OCI-LY1 (cell line): ENCODE results near the gene PA2G4.
"Not testable (repeated sequence)": the region's sequence is repeated elsewhere in the genome, so short reads cannot be mapped to it uniquely, and the experiment has no call there.

Source experiments
- H2AFZ ChIP-seq: fragments of 200-600 bp; sonication (generic), shearing (Covaris generic); 2 replicates; pipeline ENCODE4 v1.6.0; 2014; ENCODE audit warnings: antibody characterized with exemption, mild to moderate bottlenecking, low read length
- H3F3A ChIP-seq: fragments of 200-600 bp; sonication (generic), shearing (Covaris generic); 2 replicates; pipeline ENCODE4 v1.6.0; 2014; ENCODE audit warnings: mild to moderate bottlenecking, antibody characterized with exemption, low read length, moderate library complexity; ENCODE audit not compliant: insufficient read depth
- H3K27ac ChIP-seq: fragments of 200-600 bp; sonication (generic); 2 replicates; pipeline ENCODE4 v1.5.1; 2014; ENCODE audit warnings: low read length, mixed run types, mild to moderate bottlenecking, low read depth; ENCODE audit not compliant: poor library complexity, severe bottlenecking
- H3K27me3 ChIP-seq: fragments of 200-600 bp; sonication (generic); 2 replicates; pipeline ENCODE4 v1.6.0; 2014; ENCODE audit warnings: antibody characterized with exemption, mild to moderate bottlenecking, low read length, moderate library complexity; ENCODE audit not compliant: insufficient read depth
- H3K36me3 ChIP-seq: fragments of 200-600 bp; sonication (generic); 2 replicates; pipeline ENCODE4 v1.6.1; 2014; ENCODE audit warnings: mild to moderate bottlenecking, antibody characterized with exemption, low read length, moderate library complexity, mixed read lengths; ENCODE audit not compliant: insufficient read depth
- H3K4me1 ChIP-seq: fragments of 200-600 bp; sonication (generic); 2 replicates; pipeline ENCODE4 v1.5.1; 2014; ENCODE audit warnings: mild to moderate bottlenecking, low read length, moderate library complexity; ENCODE audit not compliant: insufficient read depth, severe bottlenecking
- H3K4me2 ChIP-seq: fragments of 200-600 bp; sonication (generic), shearing (Covaris generic); 2 replicates; pipeline ENCODE4 v1.6.1; 2014; ENCODE audit warnings: low read length
- H3K4me3 ChIP-seq: fragments of 200-600 bp; sonication (generic); 2 replicates; pipeline ENCODE4 v1.5.1; 2014; ENCODE audit warnings: low read length, low read depth, mild to moderate bottlenecking, mixed read lengths; ENCODE audit not compliant: poor library complexity, severe bottlenecking
- H3K79me2 ChIP-seq: fragments of 200-600 bp; shearing (Covaris generic); 2 replicates; pipeline ENCODE4 v1.6.1; 2016; ENCODE audit warnings: mixed run types, low read length, mixed read lengths; ENCODE audit not compliant: insufficient read depth
- H3K9ac ChIP-seq: fragments of 200-600 bp; sonication (generic), shearing (Covaris generic); 2 replicates; pipeline ENCODE4 v1.6.1; 2014; ENCODE audit warnings: mild to moderate bottlenecking, low read length, mixed read lengths
- H3K9me2 ChIP-seq: fragments of 200-600 bp; sonication (generic), shearing (Covaris generic); 2 replicates; pipeline ENCODE4 v1.6.1; 2014; ENCODE audit warnings: low read depth, mild to moderate bottlenecking, low read length, mixed read lengths
- H3K9me3 ChIP-seq: fragments of 200-600 bp; shearing (Covaris generic); 2 replicates; pipeline ENCODE4 v1.6.1; 2014; ENCODE audit warnings: low read length, mixed read lengths
- H4K20me1 ChIP-seq: fragments of 200-600 bp; sonication (generic), shearing (Covaris generic); 2 replicates; pipeline ENCODE4 v1.6.0; 2016; ENCODE audit warnings: mild to moderate bottlenecking, low read length; ENCODE audit not compliant: insufficient read depth
- CTCF ChIP-seq: fragments of 200-600 bp; sonication (generic), shearing (Covaris generic); IDR thresholded peaks from 2 replicates; pipeline ENCODE4 v1.5.1; 2017; ENCODE audit warnings: mild to moderate bottlenecking, antibody characterized with exemption, low read length, moderate library complexity, mixed read lengths
- EZH2 ChIP-seq: fragments of 200-600 bp; sonication (generic), shearing (Covaris generic); IDR thresholded peaks from 2 replicates; pipeline ENCODE4 v1.8.0; 2017; ENCODE audit warnings: borderline replicate concordance, mixed run types, mild to moderate bottlenecking, antibody characterized with exemption, low read length, moderate library complexity, mixed read lengths

The PA2G4 gene

GRCh38 chr12:56154818-56155217, 50.5 kb downstream of the PA2G4 start:
- no peak for TF ChIP-seq EZH2
- TF ChIP-seq CTCF, result no peak
- H3K4me3 ChIP-seq, result no peak overlapping the region

GRCh38 chr12:56155256-56155845, 51.0 kb downstream of the PA2G4 start:
- H3K9me2 ChIP-seq, result no peaks in the 10 kb centered on the region
- no peaks in the 10 kb centered on the region for H3K9me3 ChIP-seq
- peaks cover 20% of the 10 kb centered on the region for H3K36me3 ChIP-seq
- H2AFZ ChIP-seq, result no peak overlapping the region
- TF ChIP-seq EZH2 (no peak), CTCF (no peak)
- peaks cover 13% of the 10 kb centered on the region for H3K79me2 ChIP-seq
- no peak overlapping the region for H3K4me2 ChIP-seq
- H3F3A ChIP-seq, result no peaks in the 10 kb centered on the region
- no peak overlapping the region for H3K27ac ChIP-seq
- no peaks in the 10 kb centered on the region for H4K20me1 ChIP-seq
- H3K4me3 ChIP-seq, result no peak overlapping the region
- H3K27me3 ChIP-seq, result no peaks in the 10 kb centered on the region
- H3K9ac ChIP-seq, result no peak overlapping the region
- H3K4me1 ChIP-seq, result peaks cover 56% of the 10 kb centered on the region

More at GRCh38 chr12:56154818-56155217, 50.5 kb downstream of the PA2G4 start:
- H3K27me3 ChIP-seq, result no peaks in the 10 kb centered on the region
- H3K9me3 ChIP-seq, result no peaks in the 10 kb centered on the region
- H3K4me2 ChIP-seq, result no peak overlapping the region
- H3K27ac ChIP-seq, result peak overlapping the region; percentile 91
- H3K36me3 ChIP-seq, result peaks cover 15% of the 10 kb centered on the region
- H3K79me2 ChIP-seq, result peaks cover 13% of the 10 kb centered on the region
- peaks cover 50% of the 10 kb centered on the region for H3K4me1 ChIP-seq
- H3F3A ChIP-seq, result no peaks in the 10 kb centered on the region
- H4K20me1 ChIP-seq, result no peaks in the 10 kb centered on the region
- H3K9ac ChIP-seq, result no peak overlapping the region
- H3K9me2 ChIP-seq, result no peaks in the 10 kb centered on the region
- H2AFZ ChIP-seq, result no peak overlapping the region

- H2AFZ ChIP-seq, H4K20me1 ChIP-seq, H3F3A ChIP-seq, H3K9me3 ChIP-seq, H3K9me2 ChIP-seq, H3K27me3 ChIP-seq: not testable (repeated sequence)
- peak overlapping the region; percentile 70; the same call in 1 of the 2 replicates for H3K9ac ChIP-seq
- peaks cover 33% of the 10 kb centered on the region for H3K36me3 ChIP-seq
- H3K4me1 ChIP-seq, result peaks cover 59% of the 10 kb centered on the region
- peak overlapping the region; percentile 80 for H3K4me2 ChIP-seq
- H3K27ac ChIP-seq, result peak overlapping the region; percentile 73
- H3K79me2 ChIP-seq, result peaks cover 13% of the 10 kb centered on the region
- peak overlapping the region; percentile 84 for H3K4me3 ChIP-seq
Observed at GRCh38 chr12:56156464-56157200, 52.3 kb downstream of the PA2G4 start.
